Measurements from ENCODE around the gene STK11.

DNA sequence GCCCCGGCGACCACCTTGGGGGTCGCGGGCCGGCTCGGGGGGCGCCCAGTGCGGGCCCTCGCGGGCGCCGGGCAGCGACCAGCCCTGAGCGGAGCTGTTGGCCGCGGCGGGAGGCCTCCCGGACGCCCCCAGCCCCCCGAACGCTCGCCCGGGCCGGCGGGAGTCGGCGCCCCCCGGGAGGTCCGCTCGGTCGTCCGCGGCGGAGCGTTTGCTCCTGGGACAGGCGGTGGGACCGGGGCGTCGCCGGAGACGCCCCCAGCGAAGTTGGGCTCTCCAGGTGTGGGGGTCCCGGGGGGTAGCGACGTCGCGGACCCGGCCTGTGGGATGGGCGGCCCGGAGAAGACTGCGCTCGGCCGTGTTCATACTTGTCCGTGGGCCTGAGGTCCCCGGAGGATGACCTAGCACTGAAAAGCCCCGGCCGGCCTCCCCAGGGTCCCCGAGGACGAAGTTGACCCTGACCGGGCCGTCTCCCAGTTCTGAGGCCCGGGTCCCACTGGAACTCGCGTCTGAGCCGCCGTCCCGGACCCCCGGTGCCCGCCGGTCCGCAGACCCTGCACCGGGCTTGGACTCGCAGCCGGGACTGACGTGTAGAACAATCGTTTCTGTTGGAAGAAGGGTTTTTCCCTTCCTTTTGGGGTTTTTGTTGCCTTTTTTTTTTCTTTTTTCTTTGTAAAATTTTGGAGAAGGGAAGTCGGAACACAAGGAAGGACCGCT lies 729 bp downstream of the STK11 start:
- TF ChIP-seq, protein P1, sequence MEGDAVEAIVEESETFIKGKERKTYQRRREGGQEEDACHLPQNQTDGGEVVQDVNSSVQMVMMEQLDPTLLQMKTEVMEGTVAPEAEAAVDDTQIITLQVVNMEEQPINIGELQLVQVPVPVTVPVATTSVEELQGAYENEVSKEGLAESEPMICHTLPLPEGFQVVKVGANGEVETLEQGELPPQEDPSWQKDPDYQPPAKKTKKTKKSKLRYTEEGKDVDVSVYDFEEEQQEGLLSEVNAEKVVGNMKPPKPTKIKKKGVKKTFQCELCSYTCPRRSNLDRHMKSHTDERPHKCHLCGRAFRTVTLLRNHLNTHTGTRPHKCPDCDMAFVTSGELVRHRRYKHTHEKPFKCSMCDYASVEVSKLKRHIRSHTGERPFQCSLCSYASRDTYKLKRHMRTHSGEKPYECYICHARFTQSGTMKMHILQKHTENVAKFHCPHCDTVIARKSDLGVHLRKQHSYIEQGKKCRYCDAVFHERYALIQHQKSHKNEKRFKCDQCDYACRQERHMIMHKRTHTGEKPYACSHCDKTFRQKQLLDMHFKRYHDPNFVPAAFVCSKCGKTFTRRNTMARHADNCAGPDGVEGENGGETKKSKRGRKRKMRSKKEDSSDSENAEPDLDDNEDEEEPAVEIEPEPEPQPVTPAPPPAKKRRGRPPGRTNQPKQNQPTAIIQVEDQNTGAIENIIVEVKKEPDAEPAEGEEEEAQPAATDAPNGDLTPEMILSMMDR (IDR thresholded peaks at IDR 0.05) = no peak
- no peak for TF ChIP-seq ZFX (IDR thresholded peaks at IDR 0.05; ENCODE audit: borderline replicate concordance)

Measured in 22Rv1 (cell line).